H1 (cell line): ENCODE measurements around the gene NDUFA6. TPM values are rescaled to one million over a fixed set of nuclear protein-coding genes. Genes with fewer than 3 reads are reported as not detected.

Experiments
- CTCF ChIA-PET: fragments of 300-600 bp; sonication (Branson Sonifier 250); formaldehyde crosslinking; loops from one replicate; lab custom pipeline; 2021; ENCODE audit not compliant: partially characterized antibody; lab: Charles Lee
- POLR2A ChIA-PET: fragments of 300-600 bp; sonication (Branson Sonifier 250); formaldehyde crosslinking; loops from one replicate; lab custom pipeline; 2021; ENCODE audit warnings: inconsistent platforms; ENCODE audit not compliant: partially characterized antibody; lab: Charles Lee
- DNase-seq, 2 experiments: peaks; one replicate each; pipeline versions ENCODE4 v3.0.0 to v3.0.0-alpha.2; 2010 to 2022; ENCODE audit warnings: low spot score in 2 of 2, low read depth in 1 of 2, mixed read lengths in 1 of 2
- FAIRE-seq: peaks from 2 replicates; lab custom pipeline; 2011; peaks lifted over from hg19 to GRCh38; lab: Jason Lieb, UNC
- H2AFZ ChIP-seq: 2 replicates; pipeline ENCODE4 v1.8.1; 2012; ENCODE audit warnings: low read length, inconsistent platforms
- H2AK5ac ChIP-seq: 2 replicates; pipeline ENCODE4 v1.6.1; 2013; ENCODE audit warnings: low read depth, low read length
- H2BK120ac ChIP-seq: replicated peaks from 2 replicates; pipeline ENCODE3; 2013; ENCODE audit warnings: low read depth, low read length, inconsistent platforms
- H2BK12ac ChIP-seq: 2 replicates; pipeline ENCODE4 v1.6.1; 2013; ENCODE audit warnings: low read depth, low read length
- H2BK15ac ChIP-seq: 2 replicates; pipeline ENCODE4 v1.6.1; 2013; ENCODE audit warnings: low read length
- H2BK20ac ChIP-seq: 2 replicates; pipeline ENCODE4 v1.6.1; 2013; ENCODE audit warnings: low read length
- H2BK5ac ChIP-seq: 2 replicates; pipeline ENCODE4 v1.6.1; 2013; ENCODE audit warnings: low read depth, low read length
- H3K14ac ChIP-seq: 2 replicates; pipeline ENCODE4 v1.6.1; 2013; ENCODE audit warnings: inconsistent platforms; ENCODE audit not compliant: insufficient read length
- H3K18ac ChIP-seq: 2 replicates; pipeline ENCODE4 v1.6.1; 2013; ENCODE audit warnings: low read length; ENCODE audit errors: extremely low read depth
- H3K23ac ChIP-seq: 2 replicates; pipeline ENCODE4 v1.6.1; 2013; ENCODE audit warnings: inconsistent platforms; ENCODE audit not compliant: insufficient read length
- H3K23me2 ChIP-seq: 2 replicates; pipeline ENCODE4 v1.6.1; 2013; ENCODE audit warnings: low read depth, low read length
- H3K27ac ChIP-seq: 2 replicates; pipeline ENCODE4 v1.6.1; 2011; ENCODE audit warnings: low read depth, low read length, inconsistent platforms
- H3K27me3 ChIP-seq, 4 experiments: replicated peaks in 1 of 4; 1 replicate in 1 of 4; 2 replicates in 3 of 4; pipeline versions ENCODE4 v1.6.1 to v1.8.1; 2011 to 2013; ENCODE audit warnings: low read length in 3 of 4, mild to moderate bottlenecking in 3 of 4, inconsistent platforms in 2 of 4, mixed read lengths in 2 of 4, moderate library complexity in 1 of 4; ENCODE audit not compliant: control insufficient read depth in 3 of 4, insufficient read depth in 3 of 4; ENCODE audit errors: extremely low read depth in 1 of 4
- H3K36me3 ChIP-seq, 4 experiments: 2 replicates each; pipeline versions ENCODE4 v1.6.1 to v1.8.1; 2011 to 2013; ENCODE audit warnings: mild to moderate bottlenecking in 4 of 4, low read length in 3 of 4, moderate library complexity in 2 of 4, control low read depth in 1 of 4, inconsistent platforms in 1 of 4; ENCODE audit not compliant: insufficient read depth in 4 of 4, control insufficient read depth in 2 of 4
- H3K4ac ChIP-seq: replicated peaks from 2 replicates; pipeline ENCODE3; 2013; ENCODE audit warnings: low read length, low read depth, mixed read lengths, inconsistent platforms; ENCODE audit not compliant: insufficient read length
- H3K4me1 ChIP-seq, 4 experiments: replicated peaks in 1 of 4; 1 replicate in 1 of 4; 2 replicates in 3 of 4; pipeline versions ENCODE4 v1.6.1 to v1.8.1; 2011 to 2013; ENCODE audit warnings: low read length in 3 of 4, inconsistent platforms in 2 of 4, mixed read lengths in 1 of 4; ENCODE audit not compliant: insufficient read depth in 4 of 4, control insufficient read depth in 3 of 4
- H3K4me2 ChIP-seq, 2 experiments: 2 replicates each; pipeline versions ENCODE4 v1.6.1 to v1.8.1; 2011 to 2013; ENCODE audit warnings: low read depth in 2 of 2, low read length in 2 of 2, control low read depth in 1 of 2, inconsistent platforms in 1 of 2, mild to moderate bottlenecking in 1 of 2; ENCODE audit not compliant: insufficient read depth in 1 of 2
- H3K4me3 ChIP-seq, 4 experiments: fragments of 200-600, 300-600 bp in 1 of 4; sonication (generic), shearing (Covaris generic), sonication (Bioruptor Twin) in 1 of 4; 2 replicates each; pipeline versions ENCODE4 v1.5.1 to v1.8.1; 2011 to 2016; ENCODE audit warnings: low read length in 4 of 4, low read depth in 3 of 4, control low read depth in 2 of 4, inconsistent platforms in 2 of 4, mild to moderate bottlenecking in 2 of 4, mixed read lengths in 1 of 4, moderate library complexity in 1 of 4; ENCODE audit not compliant: insufficient read depth in 2 of 4; ENCODE audit errors: extremely low read depth in 1 of 4
- H3K56ac ChIP-seq: replicated peaks from 2 replicates; pipeline ENCODE3; 2013; ENCODE audit warnings: low read depth, mild to moderate bottlenecking, mixed read lengths, low read length, inconsistent platforms; ENCODE audit not compliant: insufficient read length
- H3K79me1 ChIP-seq: 2 replicates; pipeline ENCODE4 v1.6.1; 2013; ENCODE audit warnings: low read depth, low read length, control low read depth
- H3K79me2 ChIP-seq, 2 experiments: 2 replicates each; pipeline versions ENCODE4 v1.6.1 to v1.8.1; 2012 to 2013; ENCODE audit warnings: low read length in 2 of 2, mild to moderate bottlenecking in 2 of 2, inconsistent platforms in 1 of 2; ENCODE audit not compliant: insufficient read depth in 2 of 2, control insufficient read depth in 1 of 2
- H3K9ac ChIP-seq, 4 experiments: replicated peaks in 1 of 4; 1 replicate in 1 of 4; 2 replicates in 3 of 4; pipeline versions ENCODE4 v1.6.1 to v1.8.1; 2011 to 2013; ENCODE audit warnings: low read depth in 3 of 4, low read length in 3 of 4, control low read depth in 2 of 4, mild to moderate bottlenecking in 2 of 4, moderate library complexity in 2 of 4, inconsistent platforms in 1 of 4; ENCODE audit errors: extremely low read depth in 1 of 4
- H3K9me3 ChIP-seq, 2 experiments: 2 replicates each; pipeline versions ENCODE4 v1.6.1 to v1.8.1; 2012 to 2013; ENCODE audit warnings: mild to moderate bottlenecking in 2 of 2, moderate library complexity in 2 of 2, control low read depth in 1 of 2, inconsistent platforms in 1 of 2, low read depth in 1 of 2, low read length in 1 of 2, mixed read lengths in 1 of 2; ENCODE audit not compliant: insufficient read depth in 2 of 2
- H4K20me1 ChIP-seq, 2 experiments: replicated peaks in 1 of 2; 2 replicates each; pipeline versions ENCODE3 to v1.8.1; 2011 to 2013; ENCODE audit warnings: inconsistent platforms in 2 of 2, low read length in 2 of 2, mild to moderate bottlenecking in 1 of 2; ENCODE audit not compliant: insufficient read depth in 2 of 2, control insufficient read depth in 1 of 2
- H4K5ac ChIP-seq: 2 replicates; pipeline ENCODE4 v1.6.1; 2013; ENCODE audit warnings: low read length, low read depth, mixed read lengths, inconsistent platforms; ENCODE audit not compliant: insufficient read length
- H4K8ac ChIP-seq: 2 replicates; pipeline ENCODE4 v1.8.0; 2013; ENCODE audit warnings: mild to moderate bottlenecking, moderate library complexity, low read length, inconsistent platforms; ENCODE audit not compliant: insufficient read depth; ENCODE audit errors: extremely low read depth
- H4K91ac ChIP-seq: replicated peaks from 2 replicates; pipeline ENCODE3; 2013; ENCODE audit warnings: low read length, mixed read lengths, inconsistent platforms; ENCODE audit not compliant: insufficient read length
- WGBS, 2 experiments: shearing (Covaris generic) in 1 of 2; methylation state at CpG; one replicate each; pipeline versions ENCODE4 v1.1.6 to v1.1.7; 2013 to 2015; ENCODE audit warnings: low lambda C conversion rate in 2 of 2, mixed read lengths in 2 of 2, inconsistent platforms in 1 of 2, low coverage in 1 of 2, missing lambda C conversion rate in 1 of 2; ENCODE audit not compliant: insufficient replicate concordance in 2 of 2, insufficient coverage in 1 of 2, insufficient read length in 1 of 2; ENCODE audit errors: extremely low coverage in 1 of 2, missing lambda C conversion rate in 1 of 2; 5-methylcytosine and 5-hydroxymethylcytosine counted together
- polyA plus RNA-seq, 7 experiments: library from polyadenylated mRNA; depleted of rRNA in 3 of 7; stranded (reverse) in 5 of 7; unstranded in 2 of 7; fragments of >200 nt in 5 of 7; fragments of 200-250 nt in 2 of 7; gene quantifications; 1 replicate in 5 of 7; 2 replicates in 1 of 7; 4 replicates in 1 of 7; pipeline versions ENCODE4 v1.2.1 to v1.2.3, GENCODE V29; 2011 to 2013; ENCODE audit warnings: missing spikeins in 2 of 7, mixed read lengths in 2 of 7
- total RNA-seq: library from RNA; stranded (reverse); fragmentation: NEBNext Ultra II Directional; extraction: Animal tissue kit (Norgen Biotek cat#: 25700); gene quantifications from 2 replicates; pipeline ENCODE4 v1.2.1, GENCODE V29; 2021

The NDUFA6 gene
- total and polyA plus RNA-seq, 2 of the 8 experiments (the other 6 are each of a cell fraction or from before 2014, with no cell fraction given): 76.2 to 105 TPM

DNA sequence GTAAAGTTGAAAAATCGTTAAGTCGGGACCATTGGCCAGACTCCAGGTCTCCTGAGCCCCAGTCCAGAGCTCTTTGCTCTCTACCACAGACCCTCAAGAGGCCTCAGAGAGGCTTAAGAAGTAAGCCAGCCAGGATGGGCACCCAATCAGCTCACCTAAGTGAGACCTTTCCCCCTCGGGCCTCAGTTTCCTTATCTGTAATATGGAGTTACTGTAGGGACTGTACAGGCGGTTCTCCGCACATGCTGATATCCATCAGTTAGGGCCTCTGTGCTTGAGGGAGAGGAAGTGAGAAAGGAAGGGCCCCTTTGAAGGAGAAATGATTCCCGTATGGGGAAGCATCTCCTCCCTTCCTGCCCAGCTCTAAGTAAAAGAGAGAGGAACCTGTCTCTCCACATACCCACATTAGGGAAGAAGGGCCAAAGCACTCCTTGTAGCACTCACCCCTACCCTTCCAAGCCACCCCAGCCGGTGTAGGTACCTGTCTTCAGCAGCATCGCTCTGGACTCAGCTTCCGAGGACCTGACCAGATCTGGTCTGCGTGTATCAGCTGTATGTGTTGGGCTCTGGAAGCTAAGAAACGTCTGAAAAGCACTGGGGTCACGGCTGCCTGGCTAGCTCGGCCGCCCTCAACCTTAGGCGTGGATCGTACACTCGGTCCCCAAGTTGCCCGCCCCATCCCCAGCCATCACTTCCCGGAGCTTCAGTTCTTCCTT is 20.6 kb downstream of the NDUFA6 start:
- ChIA-PET POLR2A (interaction anchor here (0.9 to 3.8 kb wide), 4 partner anchors 9 to 75 kb away, joined by 3 to 24 read pairs (median 10); partner anchors contain the start of genes NDUFA6 and SMDT1), CTCF (interaction anchor here (1.0 to 1.6 kb wide), 5 partner anchors 9 to 104 kb away, joined by 3 to 10 read pairs (median 4); partner anchors contain the start of gene NDUFA6)
- Histone ChIP-seq H3K9ac (peak overlapping the region in 3 of 4 experiments; percentile 45 to 57 (median 49); a peak in 5 of 7 replicates), H3K14ac (no peak overlapping the region), H3K56ac (peak overlapping the region; percentile 74), H2AFZ (peak overlapping the region; percentile 62), H3K4me2 (peak overlapping the region; percentile 90 to 99), H3K18ac (peak overlapping the region; percentile 87), H3K9me3 (no peaks in the 10 kb centered on the region), H3K4me3 (peak overlapping the region; percentile 36 to 71 (median 62)), H3K27ac (peak overlapping the region; percentile 16; the same call in 1 of the 2 replicates), H4K8ac (peak overlapping the region; percentile 83), H4K5ac (no peak overlapping the region), H2BK120ac (no peak overlapping the region), H2BK20ac (no peak overlapping the region), H2AK5ac (no peak overlapping the region), H2BK5ac (peak overlapping the region; percentile 78; the same call in 1 of the 2 replicates), H2BK12ac (peak overlapping the region; percentile 94; the same call in 1 of the 2 replicates), H3K79me1 (no peaks in the 10 kb centered on the region), H2BK15ac (peak overlapping the region; percentile 97; the same call in 1 of the 2 replicates), H3K4ac (no peak overlapping the region), H4K91ac (peak overlapping the region; percentile 8), H3K36me3 (no peaks in the 10 kb centered on the region; a peak in 2 of 8 replicates), H3K23me2 (peaks cover 8% of the 10 kb centered on the region; the same call in 1 of the 2 replicates), H3K27me3 (peaks cover 0 to 9% (median 4%) of the 10 kb centered on the region in 4 experiments; a peak in 2 of 7 replicates), H3K4me1 (peaks cover 2 to 32% (median 18%) of the 10 kb centered on the region in 4 experiments), H4K20me1 (no peaks in the 10 kb centered on the region), H3K79me2 (no peaks in the 10 kb centered on the region), H3K23ac (no peak overlapping the region)
- DNase-seq (no peak), FAIRE-seq (no peak)
- 31% methylated on average over 18 of the region's 19 CpGs; no CpG with 5 or more reads in 1 of the 2 experiments for WGBS, 2 experiments
